Esophagus (tissue), 2 donors: ENCODE measurements around the gene EXOSC6. TPM values are rescaled to one million over a fixed set of nuclear protein-coding genes. Genes with fewer than 3 reads are reported as not detected.
"Not testable (repeated sequence)": the region's sequence is repeated elsewhere in the genome, so short reads cannot be mapped to it uniquely, and the experiment has no call there.

Experiments used
- H3K27ac ChIP-seq, 2 donors: one replicate each; pipeline ENCODE4 v1.5.1; 2013; ENCODE audit warnings: low read depth in 2 of 2, mild to moderate bottlenecking in 2 of 2, inconsistent platforms in 1 of 2, low read length in 1 of 2, moderate library complexity in 1 of 2
- H3K27me3 ChIP-seq, 2 donors: one replicate each; pipeline ENCODE4 v1.6.1; 2013; ENCODE audit warnings: low read length in 2 of 2, control low read depth in 1 of 2, mild to moderate bottlenecking in 1 of 2; ENCODE audit not compliant: insufficient read depth in 2 of 2, control insufficient read depth in 1 of 2
- H3K36me3 ChIP-seq, 2 donors: one replicate each; pipeline ENCODE4 v1.6.1; 2013; ENCODE audit warnings: low read length in 1 of 2; ENCODE audit not compliant: control insufficient read depth in 2 of 2, insufficient read depth in 2 of 2
- H3K4me1 ChIP-seq, 2 donors: one replicate each; pipeline ENCODE4 v1.6.1; 2013; ENCODE audit warnings: low read length in 1 of 2; ENCODE audit not compliant: control insufficient read depth in 2 of 2, insufficient read depth in 2 of 2
- H3K4me3 ChIP-seq, 2 donors: one replicate each; pipeline ENCODE4 v1.5.1; 2013; ENCODE audit warnings: low read length in 2 of 2, mild to moderate bottlenecking in 2 of 2, low read depth in 1 of 2, moderate library complexity in 1 of 2
- H3K9me3 ChIP-seq, 2 donors: one replicate each; pipeline ENCODE4 v1.6.1; 2013; ENCODE audit warnings: mild to moderate bottlenecking in 2 of 2, low read depth in 1 of 2, low read length in 1 of 2, moderate library complexity in 1 of 2; ENCODE audit not compliant: control insufficient read depth in 2 of 2, insufficient read depth in 1 of 2
- WGBS, 2 donors: extraction: QIAGEN DNeasy Blood & Tissue Kit; methylation state at CpG; one replicate each; pipeline ENCODE4 v1.1.7; 2013; 5-methylcytosine and 5-hydroxymethylcytosine counted together
- polyA plus RNA-seq, 2 donors: library from polyadenylated mRNA; stranded (reverse); fragments of 200-250 nt; gene quantifications; one replicate each; pipeline ENCODE4 v1.2.3, GENCODE V29; 2013
- donor health status: healthy with polysubstance abuse.
- donor health status: Bipolar disorder and iron deficiency.

The EXOSC6 gene
- polyA plus RNA-seq, 2 donors: 6.9 to 7.0 TPM

- not testable (repeated sequence) for H3K27ac ChIP-seq, H3K9me3 ChIP-seq, H3K4me1 ChIP-seq, H3K4me3 ChIP-seq, H3K27me3 ChIP-seq, H3K36me3 ChIP-seq
- 95 to 96% methylated on average over 13 to 18 of the region's 29 CpGs for WGBS, 2 donors
Measured at GRCh38 chr16:70204010-70204409, 47.7 kb downstream of the EXOSC6 start.

DNA sequence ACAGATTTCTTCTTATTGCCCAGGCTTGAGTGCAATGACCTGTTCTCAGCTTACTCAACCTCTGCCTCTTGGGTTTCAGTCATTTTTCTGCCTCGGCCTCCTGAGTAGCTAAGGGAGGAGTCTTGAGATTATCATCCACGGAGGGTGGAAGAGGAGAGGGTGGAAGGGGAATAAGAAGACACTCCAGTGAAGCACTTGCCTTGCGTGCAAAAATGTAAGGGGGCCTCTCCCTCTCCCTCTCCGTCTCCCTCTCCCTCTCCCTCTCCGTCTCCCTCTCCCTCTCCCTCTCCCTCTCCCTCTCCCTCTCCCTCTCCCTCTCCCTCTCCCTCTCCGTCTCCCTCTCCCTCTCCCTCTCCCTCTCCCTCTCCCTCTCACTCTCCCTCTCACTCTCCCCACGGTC is 48.2 kb downstream of the EXOSC6 start:
- not testable (repeated sequence) for H3K4me1 ChIP-seq, H3K27ac ChIP-seq, H3K9me3 ChIP-seq, H3K4me3 ChIP-seq, H3K36me3 ChIP-seq, H3K27me3 ChIP-seq
- WGBS, 2 donors: 77 to 87% methylated on average over 3 to 4 of the region's 7 CpGs

DNA sequence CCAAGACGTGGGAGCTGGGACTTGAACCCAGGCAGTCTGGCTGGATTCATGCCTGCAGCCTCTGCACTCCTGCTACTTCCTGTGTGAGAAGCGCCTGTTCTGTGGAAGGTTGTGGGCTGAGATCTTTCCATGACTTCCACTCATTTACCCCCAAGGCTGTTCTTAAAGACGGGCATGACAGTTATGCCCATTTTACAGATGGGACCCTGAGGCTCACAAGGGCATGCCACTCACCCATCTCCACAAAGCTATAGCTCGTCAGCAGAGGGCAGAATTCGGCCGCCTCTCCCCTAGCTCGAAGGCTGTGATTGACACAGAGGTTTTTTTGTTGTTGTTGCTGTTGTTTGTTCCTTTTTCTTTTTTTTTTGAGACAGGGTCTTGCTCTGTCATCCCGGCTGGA is 51.7 kb downstream of the EXOSC6 start:
- WGBS, 2 donors: 83 to 90% methylated on average over 7 to 8 of the region's 8 CpGs
- H3K36me3 ChIP-seq, H3K27ac ChIP-seq: not testable (repeated sequence)

GRCh38 chr16:70199170-70199569 is 52.6 kb downstream of the EXOSC6 start:
- H3K9me3 ChIP-seq, H3K4me1 ChIP-seq, H3K27ac ChIP-seq, H3K27me3 ChIP-seq, H3K36me3 ChIP-seq, H3K4me3 ChIP-seq: not testable (repeated sequence)
- 89 to 91% methylated on average over 9 of the region's 9 CpGs for whole genome bisulfite sequencing, 2 donors

More for the DNA sequence above, 51.7 kb downstream of the EXOSC6 start:
- H3K27me3 ChIP-seq, H3K4me1 ChIP-seq, H3K4me3 ChIP-seq, H3K9me3 ChIP-seq: not testable (repeated sequence)

DNA sequence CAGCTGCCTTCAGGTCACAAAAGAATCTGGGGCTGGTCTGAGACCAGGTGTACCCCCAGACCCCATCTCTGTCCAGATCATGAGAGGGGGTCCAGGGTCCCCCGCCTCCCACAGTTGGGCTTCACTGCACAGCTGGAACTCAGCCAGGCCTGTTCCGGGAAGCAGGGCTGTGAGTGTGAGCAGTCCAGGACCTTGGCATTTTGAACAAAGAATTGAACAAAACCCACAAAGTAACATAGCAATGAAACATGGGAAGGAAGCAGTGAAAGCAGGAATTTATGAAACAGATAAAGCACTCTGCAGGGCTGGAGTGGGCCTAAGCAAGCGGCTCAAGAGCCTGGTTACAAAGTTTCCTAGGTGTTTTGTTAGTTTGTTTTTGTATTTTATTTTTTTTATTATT is 53.1 kb downstream of the EXOSC6 start:
- not testable (repeated sequence) for H3K4me1 ChIP-seq, H3K27ac ChIP-seq, H3K9me3 ChIP-seq, H3K36me3 ChIP-seq, H3K27me3 ChIP-seq, H3K4me3 ChIP-seq
- 59 to 65% methylated on average over 3 of the region's 3 CpGs for WGBS, 2 donors

GRCh38 chr16:70198230-70198629 is 53.5 kb downstream of the EXOSC6 start:
- H3K4me1 ChIP-seq, H3K36me3 ChIP-seq, H3K9me3 ChIP-seq, H3K4me3 ChIP-seq, H3K27me3 ChIP-seq, H3K27ac ChIP-seq: not testable (repeated sequence)
- 85 to 92% methylated on average over 9 of the region's 9 CpGs for WGBS, 2 donors

DNA sequence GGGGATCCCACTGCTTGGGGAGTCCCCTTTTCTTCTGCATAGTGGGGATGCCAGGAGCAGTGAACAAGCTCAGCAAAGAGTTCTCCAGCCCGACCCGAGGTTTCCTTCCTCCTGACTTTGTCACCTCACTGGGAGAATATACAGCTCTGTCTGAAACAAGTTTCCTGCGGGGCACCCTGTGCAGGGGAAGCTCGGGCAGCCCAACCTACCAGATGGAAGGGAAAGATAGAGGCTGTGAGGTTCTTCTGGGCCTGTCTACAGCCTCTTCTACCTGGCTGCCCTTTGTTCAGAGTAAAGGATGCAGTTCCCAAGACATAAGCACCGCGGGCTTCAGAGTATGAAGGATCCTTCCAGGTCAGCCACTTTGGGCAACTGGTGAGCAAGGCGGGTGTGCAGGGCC is 54.1 kb downstream of the EXOSC6 start:
- H3K36me3 ChIP-seq, H3K4me3 ChIP-seq, H3K9me3 ChIP-seq, H3K4me1 ChIP-seq, H3K27me3 ChIP-seq, H3K27ac ChIP-seq: not testable (repeated sequence)
- WGBS, 2 donors: 73 to 74% methylated on average over 7 of the region's 7 CpGs

Other genes starting within 250 kb of the EXOSC6 start
- gene PDPR, start 137.6 kb downstream of the EXOSC6 start, polyA plus RNA-seq: 1 to 10 TPM; 3.7 to 5.2 TPM
- under 1 TPM; 0.36 to 0.53 TPM for gene CLEC18C, start 78.2 kb downstream of the EXOSC6 start, polyA plus RNA-seq
- gene AARS1, start 37.6 kb upstream of the EXOSC6 start, polyA plus RNA-seq: 10 to 100 TPM; 12.9 to 27.8 TPM
- gene DDX19B, start 47.2 kb upstream of the EXOSC6 start, polyA plus RNA-seq: 10 to 100 TPM; 14.8 to 18.2 TPM
- gene DDX19A, start 95.0 kb upstream of the EXOSC6 start, polyA plus RNA-seq: 10 to 100 TPM in 1 of 2 donors, 1 to 10 TPM in 1; 9.7 to 21.5 TPM
- gene ST3GAL2, start 187.2 kb upstream of the EXOSC6 start, polyA plus RNA-seq: 1 to 10 TPM; 1.6 to 1.7 TPM
- gene FCSK, start 202.7 kb upstream of the EXOSC6 start, polyA plus RNA-seq: 10 to 100 TPM in 1 of 2 donors, 1 to 10 TPM in 1; 7.6 to 11.3 TPM